ENCODE data around the gene SLC35B4. TPM values are rescaled to one million over a fixed set of nuclear protein-coding genes. Genes with fewer than 3 reads are reported as not detected.

Gene SLC35B4
- total RNA-seq, 1 experiment from 2014 or later, result 18.6 TPM

- no TSS peak for BruUV-seq (replicated peaks)
- CTCF ChIA-PET, result interaction anchor here (0.7 kb wide), 1 partner anchor 69 kb away, joined by 4 read pairs; no protein-coding TSS in a partner anchor
- TF ChIP-seq CTCF (IDR thresholded peaks at IDR 0.05; ENCODE audit: unreplicated experiment), result no peak
- no peak overlapping the region for H3K27ac Mint-ChIP-seq (ENCODE audit: low read depth, unreplicated experiment)
- H3K4me3 Mint-ChIP-seq (ENCODE audit: unreplicated experiment), result no peak overlapping the region
- intact Hi-C loops (cut with micrococcal nuclease), result no loop called here
- no peak for DNase-seq (ENCODE audit: unreplicated experiment)
- no peaks in the 10 kb centered on the region for H3K4me1 Mint-ChIP-seq (ENCODE audit: insufficient read depth, unreplicated experiment)
- H3K9me3 Mint-ChIP-seq (ENCODE audit: unreplicated experiment), result no peaks in the 10 kb centered on the region
- no peaks in the 10 kb centered on the region for H3K36me3 Mint-ChIP-seq (ENCODE audit: insufficient read depth, unreplicated experiment)
- peaks cover 74% of the 10 kb centered on the region for H3K27me3 Mint-ChIP-seq (ENCODE audit: insufficient read depth, unreplicated experiment)
- POLR2A ChIA-PET, result no interaction called here
These were observed 37.4 kb downstream of the SLC35B4 start for GRCh38 chr7:134279336-134279735.

GRCh38 chr7:134278502-134279153 lies 38.1 kb downstream of the SLC35B4 start:
- no peak for DNase-seq (ENCODE audit: unreplicated experiment)
- H3K27ac Mint-ChIP-seq (ENCODE audit: low read depth, unreplicated experiment), result no peak overlapping the region
- intact Hi-C loops (cut with micrococcal nuclease), result no loop called here
- TF ChIP-seq CTCF (IDR thresholded peaks at IDR 0.05; ENCODE audit: unreplicated experiment), result no peak
- H3K4me3 Mint-ChIP-seq (ENCODE audit: unreplicated experiment), result no peak overlapping the region
- ChIA-PET POLR2A (no interaction called here), CTCF (interaction anchor here (0.7 kb wide), 2 partner anchors 70 to 110 kb away, joined by 3 to 4 read pairs; no protein-coding TSS in a partner anchor)
- BruUV-seq (replicated peaks), result no TSS peak
- peaks cover 74% of the 10 kb centered on the region for H3K27me3 Mint-ChIP-seq (ENCODE audit: insufficient read depth, unreplicated experiment)
- no peaks in the 10 kb centered on the region for H3K9me3 Mint-ChIP-seq (ENCODE audit: unreplicated experiment)
- H3K4me1 Mint-ChIP-seq (ENCODE audit: insufficient read depth, unreplicated experiment), result no peaks in the 10 kb centered on the region
- H3K36me3 Mint-ChIP-seq (ENCODE audit: insufficient read depth, unreplicated experiment), result no peaks in the 10 kb centered on the region

- POLR2A ChIA-PET, result no interaction called here
- CTCF ChIA-PET, result interaction anchor here (0.6 kb wide), 2 partner anchors 215 to 1910 kb away, joined by 3 to 5 read pairs; no protein-coding TSS in a partner anchor
- H3K9me3 Mint-ChIP-seq (ENCODE audit: unreplicated experiment), result no peaks in the 10 kb centered on the region
- no peak overlapping the region for H3K4me3 Mint-ChIP-seq (ENCODE audit: unreplicated experiment)
- intact Hi-C loops (cut with micrococcal nuclease), result no loop called here
- no peak for TF ChIP-seq CTCF (IDR thresholded peaks at IDR 0.05; ENCODE audit: unreplicated experiment)
- no peaks in the 10 kb centered on the region for H3K36me3 Mint-ChIP-seq (ENCODE audit: insufficient read depth, unreplicated experiment)
- no peaks in the 10 kb centered on the region for H3K4me1 Mint-ChIP-seq (ENCODE audit: insufficient read depth, unreplicated experiment)
- H3K27me3 Mint-ChIP-seq (ENCODE audit: insufficient read depth, unreplicated experiment), result peaks cover 80% of the 10 kb centered on the region
- no TSS peak for BruUV-seq (replicated peaks)
- DNase-seq (ENCODE audit: unreplicated experiment), result no peak
- H3K27ac Mint-ChIP-seq (ENCODE audit: low read depth, unreplicated experiment), result no peak overlapping the region
These were observed 39.8 kb downstream of the SLC35B4 start for GRCh38 chr7:134276951-134277350.

- peaks cover 10% of the 10 kb centered on the region for H3K9me3 Mint-ChIP-seq (ENCODE audit: unreplicated experiment)
- ChIA-PET POLR2A (no interaction called here), CTCF (no interaction called here)
- H3K36me3 Mint-ChIP-seq (ENCODE audit: insufficient read depth, unreplicated experiment), result no peaks in the 10 kb centered on the region
- H3K27me3 Mint-ChIP-seq (ENCODE audit: insufficient read depth, unreplicated experiment), result peaks cover 32% of the 10 kb centered on the region
- no peak overlapping the region for H3K27ac Mint-ChIP-seq (ENCODE audit: low read depth, unreplicated experiment)
- H3K4me3 Mint-ChIP-seq (ENCODE audit: unreplicated experiment), result no peak overlapping the region
- BruUV-seq (replicated peaks), result no TSS peak
- TF ChIP-seq CTCF (IDR thresholded peaks at IDR 0.05; ENCODE audit: unreplicated experiment), result no peak
- no peak for DNase-seq (ENCODE audit: unreplicated experiment)
- intact Hi-C loops (cut with micrococcal nuclease), result no loop called here
- no peaks in the 10 kb centered on the region for H3K4me1 Mint-ChIP-seq (ENCODE audit: insufficient read depth, unreplicated experiment)
These were observed 54.4 kb downstream of the SLC35B4 start for GRCh38 chr7:134262322-134262721.

Measured in MCF 10A (cell line).